Endometrial microvascular endothelial cells (primary cell): ENCODE measurements around the gene SNAP23. TPM values are rescaled to one million over a fixed set of nuclear protein-coding genes. Genes with fewer than 3 reads are reported as not detected.

Experiments
- in situ Hi-C: cut with HindIII; loops from 2 replicates; pipeline ENCODE4 v1.10.0; 2017; ENCODE audit warnings: low sequenced_read_pairs, low pct_unique_long_range_greater_than_20kb; ENCODE audit errors: inconsistent ontology term
- total RNA-seq: library from RNA; depleted of rRNA; stranded (reverse); fragments of >200 nt; gene quantifications from one replicate; pipeline ENCODE4 v1.2.3, GENCODE V29; 2015; ENCODE audit errors: inconsistent ontology term

The SNAP23 gene
- total RNA-seq, 1 donor from 2014 or later, result 147 TPM

DNA sequence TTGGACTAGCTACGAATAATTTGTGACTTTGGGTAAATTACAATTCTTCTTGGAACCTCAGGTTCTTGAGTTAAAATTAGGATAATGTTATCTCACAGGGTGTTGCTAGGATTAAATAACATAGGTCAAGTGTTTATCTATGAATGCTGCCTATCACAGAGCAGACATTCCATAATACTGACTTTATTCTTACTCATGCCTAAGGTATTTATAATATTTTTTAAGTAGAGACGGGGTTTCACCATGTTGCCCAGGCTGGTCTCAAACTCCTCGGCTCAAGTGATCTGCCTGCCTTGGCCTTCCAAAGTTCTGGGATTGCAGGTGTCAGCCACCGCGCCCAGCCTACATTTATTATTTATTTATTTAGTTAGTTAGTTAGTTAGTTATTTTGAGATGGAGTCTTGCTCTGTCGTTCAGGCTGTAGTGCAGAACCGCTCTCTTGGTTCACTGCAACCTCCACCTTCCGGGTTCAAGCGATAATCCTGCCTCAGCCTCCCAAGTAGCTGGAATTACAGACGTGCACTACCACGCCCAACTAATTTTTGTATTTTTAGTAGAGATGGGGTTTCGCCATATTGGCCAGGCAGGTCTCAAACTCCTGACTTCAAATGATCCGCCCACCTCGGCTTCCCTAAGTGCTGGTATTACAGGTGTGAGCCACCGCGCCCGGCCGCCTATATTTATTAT lies 3.8 kb upstream of the SNAP23 start:
- in situ Hi-C loops, result no loop called here

DNA sequence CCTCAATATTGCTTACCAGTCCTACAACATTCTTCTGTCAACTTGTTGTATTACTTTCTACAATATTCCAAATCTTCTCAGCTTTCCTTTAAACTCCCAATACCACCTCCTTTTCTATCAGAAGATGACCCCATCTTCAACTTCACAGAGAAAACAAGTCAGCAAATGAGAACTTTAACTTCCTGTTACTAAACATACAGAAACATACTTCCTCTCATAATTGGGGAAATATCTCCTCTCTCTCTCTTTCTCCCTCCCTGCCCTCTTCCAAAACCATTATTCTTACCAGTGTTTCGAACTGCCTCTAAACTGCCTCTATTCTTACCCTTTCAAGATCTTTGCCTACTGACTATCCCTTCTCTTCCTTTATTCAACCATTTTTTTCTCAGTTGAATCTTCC lies 1.8 kb upstream of the SNAP23 start:
- in situ Hi-C loops, result no loop called here

DNA sequence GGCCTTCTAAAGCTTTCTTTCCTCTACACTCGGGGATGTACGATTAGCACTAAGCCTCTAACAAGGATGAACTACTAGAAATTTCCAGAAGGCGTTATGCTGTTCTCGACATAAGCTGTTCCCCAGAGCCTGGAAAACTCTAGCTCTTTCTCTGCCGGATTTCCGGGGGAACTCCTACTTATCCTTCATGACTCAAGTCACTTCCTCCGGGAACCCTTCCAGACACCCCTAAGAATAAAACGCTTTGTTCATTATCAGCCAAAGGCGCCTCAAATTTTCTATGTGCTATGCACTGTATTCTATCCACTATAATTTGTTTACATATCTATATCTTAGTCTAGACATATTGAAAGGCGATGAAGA lies 455 bp upstream of the SNAP23 start:
- in situ Hi-C loops, result no loop called here

DNA sequence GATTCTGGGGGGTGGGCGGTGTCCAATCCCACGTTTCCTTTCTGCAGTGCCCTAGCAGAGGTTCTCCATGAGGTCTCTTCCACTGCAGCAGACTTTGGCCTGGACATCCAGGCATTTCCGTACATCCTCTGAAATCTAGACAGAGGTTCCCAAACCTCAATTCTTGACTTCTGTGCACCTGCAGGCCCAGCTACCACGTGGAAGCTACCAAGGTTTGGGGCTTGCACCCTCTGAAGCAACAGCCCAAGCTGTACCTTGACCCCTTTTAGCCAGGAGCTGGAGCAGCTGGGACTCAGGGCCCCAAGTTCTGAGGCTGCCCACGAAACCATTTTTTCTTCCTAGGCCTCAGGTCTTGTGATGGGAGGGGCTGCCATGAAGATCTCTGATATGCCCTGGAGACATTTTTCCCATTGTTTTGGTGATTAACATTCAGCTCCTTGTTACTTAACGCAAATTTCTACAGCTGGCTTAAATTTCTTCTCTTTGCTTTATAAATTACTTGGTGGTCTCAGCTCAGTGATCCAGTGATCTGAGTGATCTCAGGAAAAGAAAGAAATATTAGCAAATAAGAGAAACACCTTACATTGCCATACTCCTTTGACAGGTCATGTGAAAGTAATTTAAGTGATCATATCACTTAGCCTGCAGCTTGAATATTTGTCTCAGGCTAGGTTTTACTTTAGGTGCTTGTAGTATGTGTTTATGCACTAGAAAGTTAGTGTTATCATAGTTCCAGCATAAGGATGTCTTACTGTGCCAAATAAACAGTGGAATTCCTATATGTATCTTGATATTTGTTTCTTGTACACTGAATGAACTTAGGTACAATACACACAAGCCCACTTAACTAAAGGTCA lies 3.0 kb downstream of the SNAP23 start:
- in situ Hi-C loops, result no loop called here

DNA sequence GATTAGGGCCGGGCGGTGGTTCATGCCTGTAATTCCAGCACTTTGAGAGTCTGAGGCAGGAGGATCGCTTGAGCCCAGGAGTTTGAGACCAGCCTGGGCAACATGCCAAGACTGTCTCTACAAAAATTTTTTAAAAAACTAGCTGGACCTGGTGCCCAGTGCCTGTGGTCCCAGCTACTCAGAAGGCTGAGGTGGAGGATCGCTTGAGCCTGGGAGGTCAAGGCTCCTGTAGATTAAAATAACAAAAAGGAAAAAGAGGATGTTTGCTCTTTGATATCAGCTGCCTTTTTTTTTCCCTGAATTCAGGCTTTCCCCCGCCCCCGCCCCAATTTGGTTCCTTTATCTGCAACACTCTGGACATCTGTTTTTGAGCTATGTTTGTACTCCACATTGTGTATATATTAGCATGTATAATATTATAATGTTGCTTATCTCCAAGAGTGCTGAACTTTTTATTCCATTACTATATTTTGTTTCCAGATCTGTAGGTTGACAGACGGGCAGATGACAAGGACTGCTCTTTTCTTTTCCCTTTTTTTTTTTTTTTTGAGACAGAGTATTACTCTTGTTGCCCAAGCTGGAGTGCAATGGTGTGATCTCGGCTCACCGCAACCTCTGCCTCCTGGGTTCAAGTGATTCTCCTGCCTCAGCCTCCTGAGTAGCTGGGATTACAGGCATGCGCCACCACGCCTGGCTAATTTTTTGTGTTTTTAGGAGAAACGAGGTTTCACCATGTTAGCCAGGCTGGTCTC lies 4.6 kb downstream of the SNAP23 start:
- in situ Hi-C loops, result no loop called here

DNA sequence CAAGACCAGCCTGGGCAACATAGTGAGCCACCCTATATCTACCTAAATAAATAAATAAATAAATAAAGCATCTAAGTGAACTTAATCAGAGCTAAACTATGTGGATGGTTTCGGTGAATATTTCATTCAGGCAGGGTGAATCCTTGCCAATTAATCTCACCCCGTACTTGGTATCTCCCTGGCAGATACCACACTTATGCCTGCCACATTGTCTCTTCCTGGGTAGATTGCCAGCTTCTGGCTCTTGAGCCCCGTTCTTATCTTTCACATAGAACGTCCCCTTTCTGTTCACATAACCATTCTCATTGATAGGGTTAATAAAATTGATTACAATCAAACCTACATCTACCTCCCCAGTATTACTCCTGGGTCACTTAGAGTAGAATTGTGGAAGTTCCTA lies 7.0 kb downstream of the SNAP23 start:
- in situ Hi-C loops, result no loop called here

DNA sequence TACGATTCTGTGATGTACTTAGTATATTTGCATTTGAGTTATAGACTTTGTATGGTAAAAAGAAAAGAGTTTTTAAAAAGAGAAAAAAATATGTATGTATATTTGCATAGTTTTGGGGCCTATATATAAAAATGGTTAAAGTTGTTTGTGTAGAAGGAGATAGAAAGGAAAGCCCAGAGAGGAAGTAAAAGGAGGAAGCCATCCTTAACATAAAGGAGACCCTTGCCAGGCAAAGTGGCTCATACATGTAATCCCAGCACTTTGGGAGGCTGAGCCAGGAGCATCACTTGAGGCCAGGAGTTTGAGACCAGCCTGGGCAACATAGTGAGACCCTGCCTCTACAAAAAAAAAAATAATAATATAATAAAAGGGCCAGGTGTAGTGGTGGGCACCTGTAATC lies 8.4 kb downstream of the SNAP23 start:
- in situ Hi-C loops, result no loop called here

DNA sequence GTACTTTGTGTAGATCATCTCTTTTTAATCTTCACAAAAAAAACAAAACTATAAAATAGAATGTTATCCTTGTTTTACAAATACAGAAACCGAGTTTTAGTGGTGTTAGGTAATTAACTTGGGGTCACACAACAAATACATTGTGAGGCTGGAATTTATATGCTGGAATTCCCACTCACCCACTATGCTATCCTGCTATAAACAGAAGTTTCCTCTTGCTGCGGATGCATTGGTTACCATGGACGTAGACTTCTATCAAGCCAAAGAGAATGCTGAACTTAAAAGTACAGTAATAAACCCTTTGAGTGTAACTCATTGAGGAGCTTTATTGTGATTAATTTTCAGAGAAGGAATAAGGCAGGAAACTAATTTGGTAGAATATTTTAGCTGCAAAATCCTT lies 9.2 kb downstream of the SNAP23 start:
- in situ Hi-C loops, result no loop called here

DNA sequence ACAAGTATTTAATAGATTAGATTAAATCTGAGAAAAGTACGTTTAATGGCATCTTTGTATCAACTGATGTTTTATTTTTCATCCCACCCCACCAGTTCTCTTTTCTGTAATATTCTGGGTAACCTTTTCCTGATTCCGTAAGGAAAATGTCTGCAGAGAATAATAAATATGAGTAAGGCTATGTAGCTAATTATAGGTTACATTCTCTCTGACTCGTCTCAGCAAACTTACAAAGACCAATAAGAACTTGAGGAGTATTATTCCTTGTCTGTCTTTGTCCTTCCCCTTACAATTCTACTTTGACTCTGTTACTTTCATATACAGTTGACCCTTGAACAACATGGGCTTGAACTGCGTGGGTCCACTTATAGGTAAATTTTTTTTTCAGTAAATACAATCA lies 12.1 kb downstream of the SNAP23 start:
- in situ Hi-C loops, result no loop called here

DNA sequence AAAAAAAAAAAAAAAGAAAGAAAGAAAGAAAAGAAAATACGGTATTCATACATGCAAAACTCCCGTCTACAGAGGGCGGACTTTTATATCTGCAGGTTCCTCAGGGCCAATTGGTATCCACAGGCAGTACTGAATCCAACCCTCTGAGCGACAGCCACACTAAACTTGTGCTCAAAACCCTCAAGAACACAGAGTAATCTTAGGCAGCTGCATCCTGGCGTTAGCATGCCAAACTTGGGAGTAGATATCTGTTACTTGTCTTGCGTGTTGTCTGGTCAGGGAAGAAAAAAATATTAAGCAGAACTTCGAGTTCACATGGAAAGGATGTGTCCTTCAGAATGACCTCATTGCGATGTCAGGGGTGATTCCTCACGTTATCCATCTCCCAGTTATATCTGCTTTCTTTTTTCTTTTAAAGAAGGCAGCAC lies 12.8 kb downstream of the SNAP23 start:
- in situ Hi-C loops, result no loop called here

DNA sequence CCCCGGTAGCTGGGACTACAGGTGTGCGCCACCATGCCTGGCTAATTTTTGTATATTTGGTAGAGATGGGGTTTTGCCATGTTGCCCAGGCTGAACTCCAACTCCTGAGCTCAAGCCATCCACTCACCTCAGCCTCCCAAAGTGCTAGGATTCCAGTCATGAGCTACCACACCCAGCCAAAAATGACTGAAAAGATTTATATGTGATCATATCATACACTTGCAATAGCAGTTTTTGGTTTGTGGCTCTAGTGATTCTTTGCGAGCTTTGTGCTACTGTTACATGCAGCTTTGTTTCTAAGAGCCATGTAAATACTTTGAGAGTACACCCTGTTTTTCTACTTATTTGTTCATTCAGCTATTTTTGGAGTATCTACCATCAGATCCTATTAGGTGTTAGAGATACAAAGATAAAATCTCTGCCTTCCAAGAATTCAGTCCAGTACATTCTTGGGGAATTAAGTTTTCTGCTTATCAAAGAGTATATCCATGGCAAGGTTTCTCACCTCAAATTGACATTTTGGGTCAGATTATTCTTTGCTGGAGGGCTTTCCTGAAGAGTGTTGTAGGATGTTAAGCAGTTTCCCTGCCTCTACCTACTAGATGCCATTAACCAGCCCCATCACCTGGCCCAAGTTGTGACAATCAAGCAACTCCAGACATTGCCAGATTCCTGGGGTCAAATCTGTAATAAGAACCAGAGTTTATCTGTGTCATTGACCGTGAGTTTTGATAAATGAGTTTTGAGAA lies 15.0 kb downstream of the SNAP23 start:
- in situ Hi-C loops, result no loop called here

DNA sequence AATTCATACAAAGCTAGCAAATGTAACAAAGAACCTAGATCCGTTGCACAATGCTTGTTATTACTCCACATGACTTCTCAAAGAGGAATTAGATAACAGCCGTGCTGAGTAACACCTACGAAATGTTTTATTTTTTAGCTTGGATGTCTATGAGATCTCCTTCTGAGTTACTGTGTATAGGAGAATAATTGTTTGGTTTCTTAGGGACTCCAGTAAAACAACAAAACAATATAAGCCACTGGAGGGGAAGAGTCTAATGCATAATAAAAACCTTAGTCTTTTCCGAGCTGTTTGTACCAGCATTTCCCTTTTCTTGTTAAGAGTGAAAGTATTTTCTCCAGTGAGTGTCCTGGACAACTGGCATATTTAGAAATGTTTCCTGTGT lies 15.6 kb downstream of the SNAP23 start:
- in situ Hi-C loops, result no loop called here

DNA sequence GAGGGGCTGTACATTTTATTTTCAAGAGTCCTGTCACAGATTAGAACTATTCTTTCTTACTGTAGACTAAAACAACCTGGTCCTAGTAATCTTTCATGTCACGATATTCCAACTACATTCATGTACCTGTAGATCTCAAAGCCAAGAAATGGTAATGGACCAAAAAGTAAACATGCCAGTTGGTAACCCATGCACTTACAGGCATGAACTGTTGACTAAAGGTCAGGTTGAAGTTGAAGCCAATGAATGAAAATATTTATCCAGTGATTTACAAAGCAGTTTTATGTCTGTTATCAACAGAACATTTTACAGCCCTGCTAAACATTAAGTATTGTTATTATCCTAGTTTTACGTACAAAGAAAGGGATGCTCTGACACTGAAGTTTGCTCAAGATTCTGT lies 27.9 kb downstream of the SNAP23 start:
- in situ Hi-C loops, result no loop called here

DNA sequence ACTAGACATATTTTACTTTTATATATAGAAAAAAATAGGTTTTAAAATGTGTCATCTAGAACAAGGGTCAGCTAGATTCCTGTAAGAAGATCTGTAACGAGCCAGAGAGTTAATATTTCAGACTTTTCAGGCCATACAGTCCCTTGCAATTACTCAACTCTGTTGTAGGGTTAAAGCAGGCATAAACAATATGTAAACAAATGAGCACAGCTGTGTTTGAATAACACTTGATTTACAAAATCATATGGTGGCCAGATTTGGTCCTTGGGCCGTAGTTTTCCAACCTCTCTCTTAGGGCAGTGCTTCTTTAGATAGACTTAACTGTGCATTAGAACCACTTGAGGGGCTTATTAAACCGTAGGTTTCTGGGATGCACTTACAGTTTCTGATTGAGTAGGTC lies 33.5 kb downstream of the SNAP23 start:
- in situ Hi-C loops, result no loop called here

DNA sequence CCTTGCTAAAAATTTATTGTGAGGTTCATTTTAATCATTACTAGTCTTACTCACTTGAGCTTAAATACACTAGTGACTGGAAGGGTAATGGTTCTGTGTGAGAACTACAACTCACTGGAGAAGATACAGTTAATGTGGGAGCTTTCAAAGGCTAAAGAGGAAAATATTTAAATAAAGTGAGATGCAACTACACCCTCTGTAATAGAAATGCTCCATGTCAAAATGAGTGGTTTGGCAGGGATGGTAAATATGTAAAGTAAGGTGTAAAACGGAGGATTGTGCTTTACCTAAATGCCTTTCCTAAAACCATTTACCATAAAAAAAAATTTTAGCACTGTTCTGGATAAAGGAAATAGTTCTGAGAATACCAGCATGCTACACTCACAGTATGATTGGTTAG lies 37.8 kb downstream of the SNAP23 start:
- in situ Hi-C loops, result no loop called here

DNA sequence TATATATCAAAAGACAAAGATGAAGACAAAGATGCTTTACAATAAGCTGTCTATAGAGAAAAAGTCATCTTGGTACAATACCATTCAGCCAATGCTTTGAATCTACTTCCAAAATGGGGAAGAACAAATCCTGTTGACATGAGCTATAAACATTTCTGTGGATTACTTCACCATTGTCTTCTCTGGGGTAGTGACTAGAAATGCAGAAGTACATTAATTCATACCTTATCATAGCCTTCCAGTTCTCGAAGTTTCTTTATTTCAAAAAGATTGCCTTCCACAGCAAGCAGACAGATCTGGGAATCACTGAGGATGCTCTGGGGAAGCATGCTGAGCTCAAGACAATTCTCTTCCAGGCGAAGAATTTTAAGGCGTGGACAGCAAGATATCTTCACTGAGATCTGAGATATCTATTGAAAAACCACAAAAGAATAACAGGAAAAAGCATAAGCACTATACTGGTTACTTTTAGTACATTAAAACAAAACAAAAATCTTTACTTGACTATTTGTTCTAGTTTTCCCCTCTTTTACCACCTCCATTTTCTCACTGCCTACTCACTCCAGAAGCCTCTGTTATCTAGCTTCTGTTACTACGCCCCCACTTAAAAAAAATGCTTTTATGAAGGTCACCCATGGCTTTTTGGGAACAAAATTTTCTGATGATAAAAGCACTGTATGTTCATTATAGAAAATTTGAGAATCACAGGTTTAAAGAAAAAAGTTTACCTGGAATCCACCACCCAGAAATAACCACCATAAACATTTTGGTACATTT lies 49.6 kb downstream of the SNAP23 start:
- in situ Hi-C loops, result no loop called here

DNA sequence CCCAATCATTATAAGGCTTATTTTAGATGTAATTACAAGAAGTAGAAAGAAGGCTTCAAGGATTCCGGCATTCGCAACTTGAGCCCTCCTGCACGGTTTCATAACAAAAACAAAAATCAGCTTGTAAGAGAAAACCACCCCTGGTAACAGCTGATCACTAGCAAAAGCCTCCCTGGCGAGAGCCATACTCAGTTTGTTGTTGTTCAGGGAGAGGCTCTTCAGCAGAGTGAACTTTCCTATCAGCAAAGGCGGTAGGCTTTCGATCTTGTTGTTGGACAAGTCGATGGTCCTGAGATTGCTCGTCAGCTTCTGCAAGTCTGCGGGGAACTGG lies 52.4 kb downstream of the SNAP23 start:
- in situ Hi-C loops, result no loop called here

DNA sequence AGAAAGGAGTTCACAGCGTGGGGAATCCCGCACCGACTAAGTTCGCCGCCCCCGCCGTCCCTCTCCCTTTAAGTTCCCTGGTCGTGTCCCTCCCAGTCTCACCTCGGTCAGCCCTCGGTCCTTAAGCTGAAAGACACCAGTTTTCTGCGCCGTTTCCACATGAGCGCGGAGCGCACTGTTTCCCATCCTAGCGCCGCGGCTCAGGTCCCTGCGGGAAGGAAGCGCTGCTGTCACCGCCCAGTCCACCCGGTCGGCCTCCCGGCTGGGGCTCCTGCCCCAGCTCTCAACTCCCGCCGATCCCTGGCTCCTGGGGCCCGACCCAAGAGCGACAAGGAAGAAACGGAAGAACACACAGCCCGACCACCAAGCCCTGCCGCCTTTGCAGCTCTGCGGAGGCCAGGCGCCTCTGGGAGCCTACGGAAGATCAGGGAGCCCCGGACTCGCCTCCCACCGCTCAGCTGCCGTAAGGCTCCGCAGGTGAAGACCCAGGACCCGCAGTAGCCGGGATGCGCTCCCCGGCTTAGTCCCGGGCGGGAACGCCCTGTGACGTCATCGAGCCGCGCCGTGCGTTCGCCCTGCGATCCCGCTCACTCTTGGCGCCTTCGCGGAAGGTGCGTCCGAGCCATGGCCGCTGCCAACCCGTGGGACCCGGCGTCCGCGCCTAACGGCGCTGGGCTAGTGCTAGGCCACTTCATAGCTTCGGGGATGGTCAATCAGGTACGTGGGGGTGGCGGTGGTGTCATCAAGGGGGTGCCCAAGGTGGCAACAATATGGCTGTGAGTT lies 53.0 kb downstream of the SNAP23 start, which contains the start of the genes HAUS2 and LRRC57:
TSS of gene HAUS2 (plus strand) at position 590 of the 783 bp plus-strand sequence. CDS start at position 625, 35 bp downstream.
TSS of gene LRRC57 (minus strand) at position 545 of the 783 bp plus-strand sequence. CDS start at position 186, 359 bp downstream.
- in situ Hi-C loops, result no loop called here
